ENCODE measurements around the gene PIP4K2A. TPM values are rescaled to one million over a fixed set of nuclear protein-coding genes. Genes with fewer than 3 reads are reported as not detected.

The PIP4K2A gene
- total RNA-seq, 1 experiment from 2014 or later: 28.1 TPM

- DNase-seq (ENCODE audit: low read depth): no peak
These were observed 75.5 kb downstream of the PIP4K2A start for GRCh38 chr10:22638863-22639262.

- DNase-seq (ENCODE audit: low read depth): no peak
These were observed 76.9 kb downstream of the PIP4K2A start for GRCh38 chr10:22637491-22637890.

- DNase-seq (ENCODE audit: low read depth): no peak
These were observed 78.7 kb downstream of the PIP4K2A start for GRCh38 chr10:22635650-22636049.

- no peak for DNase-seq (ENCODE audit: low read depth)
These were observed 79.5 kb downstream of the PIP4K2A start for GRCh38 chr10:22634606-22635459.

GRCh38 chr10:22634093-22634492 is 80.3 kb downstream of the PIP4K2A start:
- DNase-seq (ENCODE audit: low read depth): no peak

GRCh38 chr10:22633528-22633927 is 80.8 kb downstream of the PIP4K2A start:
- no peak for DNase-seq (ENCODE audit: low read depth)

- no peak for DNase-seq (ENCODE audit: low read depth)
These were observed 81.3 kb downstream of the PIP4K2A start for GRCh38 chr10:22633106-22633505.

GRCh38 chr10:22631646-22632278 is 82.6 kb downstream of the PIP4K2A start:
- DNase-seq (ENCODE audit: low read depth): no peak

GRCh38 chr10:22631185-22631584 is 83.2 kb downstream of the PIP4K2A start:
- DNase-seq (ENCODE audit: low read depth): no peak

GRCh38 chr10:22630234-22631174 is 83.9 kb downstream of the PIP4K2A start:
- DNase-seq (ENCODE audit: low read depth): peak; percentile 58

GRCh38 chr10:22629852-22630233 is 84.5 kb downstream of the PIP4K2A start:
- DNase-seq (ENCODE audit: low read depth): no peak

GRCh38 chr10:22629126-22629525 is 85.3 kb downstream of the PIP4K2A start:
- DNase-seq (ENCODE audit: low read depth): no peak

- no peak for DNase-seq (ENCODE audit: low read depth)
These were observed 86.1 kb downstream of the PIP4K2A start for GRCh38 chr10:22628309-22628708.

- no peak for DNase-seq (ENCODE audit: low read depth)
These were observed 87.6 kb downstream of the PIP4K2A start for GRCh38 chr10:22626784-22627183.

- DNase-seq (ENCODE audit: low read depth): peak; percentile 36
These were observed 88.7 kb downstream of the PIP4K2A start for GRCh38 chr10:22625516-22626290.

GRCh38 chr10:22624287-22624738 is 90.1 kb downstream of the PIP4K2A start:
- peak; percentile 43 for DNase-seq (ENCODE audit: low read depth)

GRCh38 chr10:22623633-22624253 is 90.6 kb downstream of the PIP4K2A start:
- no peak for DNase-seq (ENCODE audit: low read depth)

- DNase-seq (ENCODE audit: low read depth): no peak
These were observed 92.1 kb downstream of the PIP4K2A start for GRCh38 chr10:22622242-22622806.

GRCh38 chr10:22621726-22622125 is 92.7 kb downstream of the PIP4K2A start:
- DNase-seq (ENCODE audit: low read depth): no peak

- DNase-seq (ENCODE audit: low read depth): peak; percentile 21
These were observed 93.4 kb downstream of the PIP4K2A start for GRCh38 chr10:22620929-22621328.
